Mesendoderm (in vitro differentiated cells): ENCODE measurements around the gene GPN2.

Source experiments
- DNase-seq: peaks from one replicate; pipeline ENCODE4 v3.0.0; 2013
- H2AK5ac ChIP-seq: 2 replicates; pipeline ENCODE4 v1.6.1; 2013; ENCODE audit warnings: low read length, inconsistent platforms
- H2BK120ac ChIP-seq: 2 replicates; pipeline ENCODE4 v1.6.1; 2013; ENCODE audit warnings: low read depth, mild to moderate bottlenecking, low read length, moderate library complexity, mixed read lengths
- H2BK15ac ChIP-seq: replicated peaks from 2 replicates; pipeline ENCODE4 v1.6.1; 2013; ENCODE audit warnings: low read depth, mild to moderate bottlenecking, moderate library complexity
- H2BK5ac ChIP-seq: 2 replicates; pipeline ENCODE4 v1.6.1; 2013; ENCODE audit warnings: low read length, inconsistent platforms
- H3K18ac ChIP-seq: 2 replicates; pipeline ENCODE4 v1.6.1; 2013; ENCODE audit warnings: mild to moderate bottlenecking, low read length, mixed read lengths
- H3K23ac ChIP-seq: one replicate; pipeline ENCODE4 v1.6.1; 2013; ENCODE audit warnings: low read length
- H3K27ac ChIP-seq: 2 replicates; pipeline ENCODE4 v1.5.1; 2013; ENCODE audit warnings: low read depth, mild to moderate bottlenecking, inconsistent platforms, low read length, moderate library complexity
- H3K27me3 ChIP-seq: 2 replicates; pipeline ENCODE4 v1.6.1; 2013; ENCODE audit warnings: low read length, control low read depth, mild to moderate bottlenecking, inconsistent platforms; ENCODE audit not compliant: insufficient read depth, poor library complexity
- H3K36me3 ChIP-seq: 2 replicates; pipeline ENCODE4 v1.6.1; 2013; ENCODE audit warnings: low read length, inconsistent platforms; ENCODE audit not compliant: control insufficient read depth, insufficient read depth
- H3K4ac ChIP-seq: one replicate; pipeline ENCODE4 v1.6.1; 2013; ENCODE audit warnings: low read depth, mild to moderate bottlenecking, low read length, moderate library complexity
- H3K4me1 ChIP-seq: 2 replicates; pipeline ENCODE4 v1.6.1; 2013; ENCODE audit warnings: low read depth, low read length, inconsistent platforms; ENCODE audit not compliant: control insufficient read depth
- H3K4me2 ChIP-seq: 2 replicates; pipeline ENCODE4 v1.6.1; 2013; ENCODE audit warnings: low read length
- H3K4me3 ChIP-seq: 2 replicates; pipeline ENCODE4 v1.5.1; 2013; ENCODE audit warnings: mild to moderate bottlenecking, low read length
- H3K56ac ChIP-seq: one replicate; pipeline ENCODE4 v1.6.1; 2013; ENCODE audit warnings: low read length
- H3K79me1 ChIP-seq: 2 replicates; pipeline ENCODE4 v1.6.1; 2013; ENCODE audit warnings: low read length, inconsistent platforms
- H3K79me2 ChIP-seq: 2 replicates; pipeline ENCODE4 v1.6.1; 2013; ENCODE audit warnings: mild to moderate bottlenecking, low read length; ENCODE audit not compliant: control insufficient read depth, insufficient read depth
- H3K9ac ChIP-seq: 2 replicates; pipeline ENCODE4 v1.6.1; 2013; ENCODE audit warnings: low read length, inconsistent platforms
- H4K5ac ChIP-seq: one replicate; pipeline ENCODE4 v1.6.1; 2013; ENCODE audit warnings: low read length
- H4K8ac ChIP-seq: one replicate; pipeline ENCODE4 v1.6.1; 2013; ENCODE audit warnings: low read depth, mild to moderate bottlenecking, control low read depth, low read length, moderate library complexity
- WGBS: extraction: QIAGEN DNeasy Blood & Tissue Kit; methylation state at CpG from one replicate; pipeline ENCODE4 v1.1.7; 2013; ENCODE audit warnings: low lambda C conversion rate, missing lambda C conversion rate; ENCODE audit not compliant: insufficient coverage; ENCODE audit errors: extremely low coverage; 5-methylcytosine and 5-hydroxymethylcytosine counted together

The GPN2 gene

GRCh38 chr1:26897351-26897750 is 7.3 kb upstream of the GPN2 start:
- Histone ChIP-seq H3K56ac (no peak overlapping the region), H3K4me1 (peaks cover 8% of the 10 kb centered on the region), H4K8ac (no peak overlapping the region), H4K5ac (no peak overlapping the region), H3K79me2 (peaks cover 8% of the 10 kb centered on the region), H2BK15ac (no peak overlapping the region), H2BK5ac (no peak overlapping the region), H2BK120ac (no peak overlapping the region), H3K9ac (no peak overlapping the region), H3K4me2 (no peak overlapping the region), H3K27me3 (no peaks in the 10 kb centered on the region), H3K79me1 (peaks cover 8% of the 10 kb centered on the region), H3K4me3 (no peak overlapping the region), H3K27ac (no peak overlapping the region), H2AK5ac (no peak overlapping the region), H3K23ac (no peak overlapping the region), H3K4ac (no peak overlapping the region), H3K36me3 (peaks cover 4% of the 10 kb centered on the region), H3K18ac (no peak overlapping the region)
- no peak for DNase-seq
- no CpG with 5 or more reads among the region's 9 CpGs for WGBS

DNA sequence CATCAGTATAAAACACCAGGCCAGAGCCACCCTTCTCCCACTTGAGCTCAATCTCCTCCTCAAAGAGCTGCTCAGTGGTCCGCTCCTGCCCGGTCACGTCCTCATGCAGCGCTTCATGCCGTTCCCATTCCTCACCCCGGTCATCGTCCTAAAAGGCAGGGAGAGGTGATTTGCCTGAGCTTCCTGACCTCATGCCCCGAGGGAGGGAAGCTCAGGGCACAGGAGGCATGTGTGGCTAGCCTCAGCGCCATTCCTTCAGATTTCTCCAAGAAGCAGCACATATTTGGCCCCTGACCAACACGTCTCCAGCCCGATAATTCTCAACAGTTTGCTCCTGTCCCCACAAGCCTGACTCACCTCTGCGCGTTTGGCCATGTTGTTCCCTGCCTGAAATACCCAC is 4.2 kb upstream of the GPN2 start:
- H4K5ac ChIP-seq: no peak overlapping the region
- H3K4me1 ChIP-seq: peaks cover 4% of the 10 kb centered on the region
- H3K79me1 ChIP-seq: peaks cover 8% of the 10 kb centered on the region
- H3K4me2 ChIP-seq: no peak overlapping the region
- H3K4me3 ChIP-seq: no peak overlapping the region
- no peak overlapping the region for H2BK120ac ChIP-seq
- H3K27me3 ChIP-seq: no peaks in the 10 kb centered on the region
- no peak overlapping the region for H2BK15ac ChIP-seq
- no peak overlapping the region for H3K23ac ChIP-seq
- no CpG with 5 or more reads among the region's 13 CpGs for WGBS
- no peak overlapping the region for H4K8ac ChIP-seq
- H2BK5ac ChIP-seq: no peak overlapping the region
- H3K36me3 ChIP-seq: peaks cover 4% of the 10 kb centered on the region
- DNase-seq: no peak
- H3K27ac ChIP-seq: no peak overlapping the region
- no peak overlapping the region for H2AK5ac ChIP-seq
- no peak overlapping the region for H3K4ac ChIP-seq
- no peak overlapping the region for H3K9ac ChIP-seq
- H3K79me2 ChIP-seq: peaks cover 9% of the 10 kb centered on the region
- H3K18ac ChIP-seq: no peak overlapping the region
- H3K56ac ChIP-seq: no peak overlapping the region

DNA sequence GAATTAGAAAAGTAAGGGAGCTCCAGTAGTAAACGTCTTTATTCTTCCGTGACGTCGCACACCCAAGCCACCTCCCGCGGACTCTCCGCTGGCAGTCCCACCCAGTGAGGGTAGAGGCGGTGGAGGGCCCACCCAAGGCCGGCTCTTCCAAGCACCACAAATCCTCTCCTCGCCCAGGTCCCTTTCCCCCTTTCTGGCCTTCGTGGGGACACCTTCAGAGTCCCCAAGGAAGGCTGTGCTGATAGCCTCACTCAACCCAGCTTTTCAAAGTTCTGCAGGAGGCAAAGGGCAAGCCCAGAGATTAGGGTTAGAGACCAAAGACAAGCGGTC is 349 bp upstream of the GPN2 start:
- H3K79me1 ChIP-seq: peaks cover 15% of the 10 kb centered on the region
- H3K18ac ChIP-seq: peak overlapping the region; percentile 42
- peak overlapping the region; percentile 42 for H3K27ac ChIP-seq
- H3K4ac ChIP-seq: peak overlapping the region; percentile 77
- peak overlapping the region; percentile 81 for H3K9ac ChIP-seq
- H3K27me3 ChIP-seq: no peaks in the 10 kb centered on the region
- H3K56ac ChIP-seq: peak overlapping the region; percentile 98
- no peak overlapping the region for H2BK5ac ChIP-seq
- no peak overlapping the region for H3K23ac ChIP-seq
- H4K8ac ChIP-seq: peak overlapping the region; percentile 92
- H4K5ac ChIP-seq: peak overlapping the region; percentile 47
- peaks cover 9% of the 10 kb centered on the region for H3K36me3 ChIP-seq
- peak overlapping the region; percentile 36 for H3K4me3 ChIP-seq
- peaks cover 2% of the 10 kb centered on the region for H3K4me1 ChIP-seq
- no peak overlapping the region for H2BK120ac ChIP-seq
- H3K79me2 ChIP-seq: peaks cover 11% of the 10 kb centered on the region
- no peak overlapping the region for H2BK15ac ChIP-seq
- no CpG with 5 or more reads among the region's 12 CpGs for WGBS
- H2AK5ac ChIP-seq: no peak overlapping the region
- H3K4me2 ChIP-seq: peak overlapping the region; percentile 54
- no peak for DNase-seq

GRCh38 chr1:26888231-26888630 is 1.9 kb downstream of the GPN2 start:
- no peak overlapping the region for H3K4me3 ChIP-seq
- no peak overlapping the region for H3K9ac ChIP-seq
- H3K27me3 ChIP-seq: no peaks in the 10 kb centered on the region
- no peak overlapping the region for H3K27ac ChIP-seq
- no peak overlapping the region for H2BK5ac ChIP-seq
- H3K4ac ChIP-seq: no peak overlapping the region
- H3K79me1 ChIP-seq: peaks cover 15% of the 10 kb centered on the region
- H2AK5ac ChIP-seq: no peak overlapping the region
- H2BK15ac ChIP-seq: no peak overlapping the region
- peaks cover 2% of the 10 kb centered on the region for H3K4me1 ChIP-seq
- H2BK120ac ChIP-seq: no peak overlapping the region
- H3K56ac ChIP-seq: no peak overlapping the region
- H4K5ac ChIP-seq: no peak overlapping the region
- no peak for DNase-seq
- no peak overlapping the region for H4K8ac ChIP-seq
- WGBS: no CpG with 5 or more reads among the region's 1 CpG
- no peak overlapping the region for H3K4me2 ChIP-seq
- H3K23ac ChIP-seq: no peak overlapping the region
- H3K79me2 ChIP-seq: peaks cover 11% of the 10 kb centered on the region
- H3K18ac ChIP-seq: no peak overlapping the region
- H3K36me3 ChIP-seq: peaks cover 17% of the 10 kb centered on the region

DNA sequence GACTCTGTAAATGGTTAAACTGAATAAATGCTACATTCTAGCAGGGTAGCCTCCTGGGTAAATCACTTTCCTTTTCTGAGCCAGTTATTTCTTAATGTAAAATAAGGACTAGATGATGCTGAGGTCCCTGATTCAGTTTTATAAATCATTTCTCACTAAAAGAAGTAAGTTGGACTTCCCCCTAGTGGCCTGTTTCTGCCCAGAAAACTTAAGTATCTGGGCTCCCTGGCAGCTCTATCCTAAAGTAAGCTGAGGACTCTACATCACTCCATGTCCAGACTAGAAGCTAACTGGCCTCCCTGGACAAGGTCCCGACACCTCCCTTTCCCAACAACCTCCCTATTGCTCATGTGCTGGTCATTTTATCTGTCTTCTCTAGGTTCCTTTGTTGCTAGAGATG is 3.0 kb downstream of the GPN2 start:
- no peak overlapping the region for H3K4me2 ChIP-seq
- H3K56ac ChIP-seq: no peak overlapping the region
- no peak overlapping the region for H3K4me3 ChIP-seq
- peaks cover 2% of the 10 kb centered on the region for H3K4me1 ChIP-seq
- no peak overlapping the region for H4K8ac ChIP-seq
- H2AK5ac ChIP-seq: no peak overlapping the region
- H3K79me2 ChIP-seq: peaks cover 11% of the 10 kb centered on the region
- H3K27ac ChIP-seq: no peak overlapping the region
- H3K27me3 ChIP-seq: no peaks in the 10 kb centered on the region
- H3K18ac ChIP-seq: no peak overlapping the region
- no peak overlapping the region for H2BK15ac ChIP-seq
- peaks cover 20% of the 10 kb centered on the region for H3K36me3 ChIP-seq
- H4K5ac ChIP-seq: no peak overlapping the region
- no CpG with 5 or more reads among the region's 1 CpG for WGBS
- DNase-seq: peak; percentile 46
- H3K4ac ChIP-seq: no peak overlapping the region
- H3K79me1 ChIP-seq: peaks cover 15% of the 10 kb centered on the region
- no peak overlapping the region for H3K23ac ChIP-seq
- H3K9ac ChIP-seq: no peak overlapping the region
- no peak overlapping the region for H2BK5ac ChIP-seq
- H2BK120ac ChIP-seq: no peak overlapping the region

GRCh38 chr1:26882696-26883463 is 7.2 kb downstream of the GPN2 start:
- H3K4ac ChIP-seq: no peak overlapping the region
- H3K56ac ChIP-seq: no peak overlapping the region
- no peak overlapping the region for H3K23ac ChIP-seq
- no peaks in the 10 kb centered on the region for H3K79me2 ChIP-seq
- H3K4me2 ChIP-seq: no peak overlapping the region
- no peak overlapping the region for H2BK120ac ChIP-seq
- H2AK5ac ChIP-seq: no peak overlapping the region
- peaks cover 21% of the 10 kb centered on the region for H3K36me3 ChIP-seq
- no peak overlapping the region for H4K5ac ChIP-seq
- H3K18ac ChIP-seq: no peak overlapping the region
- no peak overlapping the region for H3K9ac ChIP-seq
- no peak overlapping the region for H3K4me3 ChIP-seq
- no peak overlapping the region for H3K27ac ChIP-seq
- no peak overlapping the region for H2BK5ac ChIP-seq
- H3K79me1 ChIP-seq: no peaks in the 10 kb centered on the region
- no peaks in the 10 kb centered on the region for H3K27me3 ChIP-seq
- H3K4me1 ChIP-seq: no peaks in the 10 kb centered on the region
- H2BK15ac ChIP-seq: no peak overlapping the region
- H4K8ac ChIP-seq: no peak overlapping the region
- no peak for DNase-seq
- 100% methylated on average over 1 of the region's 5 CpGs for WGBS
